Calu3 (cell line): ENCODE results near the gene CLEC16A. TPM values are rescaled to one million over a fixed set of nuclear protein-coding genes. Genes with fewer than 3 reads are reported as not detected.

Source experiments
- BruUV-seq: library from RNA; stranded (reverse); fragments of 400-500 nt; replicated peaks from 2 replicates; lab custom pipeline; 2021; lab: Mats Ljungman, UMichigan
- CTCF ChIA-PET: fragments of 300-600 bp; sonication (Branson Sonifier 250); formaldehyde crosslinking; loops from one replicate; lab custom pipeline; 2022; ENCODE audit warnings: antibody characterized with exemption; lab: Charles Lee
- DNase-seq: peaks from one replicate; pipeline ENCODE4 v3.0.0; 2022
- H3K27ac Mint-ChIP-seq: one replicate; pipeline ENCODE4 v1.8.0; 2022; ENCODE audit warnings: mixed read lengths; ENCODE audit not compliant: unreplicated experiment
- H3K27me3 Mint-ChIP-seq: one replicate; pipeline ENCODE4 v1.8.0; 2022; ENCODE audit warnings: mixed read lengths; ENCODE audit not compliant: unreplicated experiment
- H3K36me3 Mint-ChIP-seq: one replicate; pipeline ENCODE4 v1.8.0; 2022; ENCODE audit warnings: mild to moderate bottlenecking, moderate library complexity, mixed read lengths; ENCODE audit not compliant: insufficient read depth, unreplicated experiment
- H3K4me1 Mint-ChIP-seq: one replicate; pipeline ENCODE4 v1.8.0; 2022; ENCODE audit warnings: mild to moderate bottlenecking, low read depth, mixed read lengths; ENCODE audit not compliant: unreplicated experiment
- H3K4me3 Mint-ChIP-seq: one replicate; pipeline ENCODE4 v1.8.0; 2022; ENCODE audit warnings: mild to moderate bottlenecking, low read depth, moderate library complexity, mixed read lengths; ENCODE audit not compliant: unreplicated experiment
- H3K9me3 Mint-ChIP-seq: one replicate; pipeline ENCODE4 v1.8.0; 2022; ENCODE audit warnings: low read depth, mixed read lengths; ENCODE audit not compliant: unreplicated experiment
- intact Hi-C: fragments of 100-400 bp; cut with micrococcal nuclease; formaldehyde crosslinking; loops from one replicate; pipeline ENCODE4 v1.10.0; 2022; ENCODE audit not compliant: unreplicated experiment
- total RNA-seq: library from RNA; stranded (reverse); gene quantifications from 2 replicates; pipeline ENCODE4 v1.2.3, GENCODE V29; 2022
- TF ChIP-seq, protein P1 (sequence below): fragments of 200-600 bp; IDR thresholded peaks from one replicate; pipeline ENCODE4 v1.8.0; 2022; ENCODE audit warnings: antibody characterized with exemption; ENCODE audit not compliant: unreplicated experiment

The CLEC16A gene
- total RNA-seq, 1 experiment from 2014 or later, result 33.0 TPM

DNA sequence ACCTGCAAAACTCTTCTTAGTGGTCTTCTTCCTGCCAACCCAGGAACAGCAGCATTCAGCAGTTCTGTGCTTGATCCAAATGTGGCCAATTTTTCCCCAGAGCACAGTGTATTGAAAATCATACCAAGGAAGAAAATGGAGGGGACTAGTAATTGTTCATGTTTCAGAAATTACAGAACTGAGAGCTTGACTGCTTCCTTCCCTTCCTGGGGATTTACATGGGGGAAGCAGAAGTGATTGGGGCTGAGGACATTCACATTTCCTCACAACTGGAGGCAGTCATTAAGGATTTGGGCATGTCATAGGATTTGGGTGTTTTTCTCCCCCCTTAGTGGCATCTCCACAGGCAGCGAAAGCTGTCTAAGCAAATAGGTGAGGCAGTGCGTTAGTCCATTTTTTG is 47.6 kb upstream of the CLEC16A start:
- H3K9me3 Mint-ChIP-seq, result no peaks in the 10 kb centered on the region
- CTCF ChIA-PET, result no interaction called here
- H3K4me1 Mint-ChIP-seq, result peaks cover 10% of the 10 kb centered on the region
- no TSS peak for BruUV-seq
- no peak overlapping the region for H3K27ac Mint-ChIP-seq
- H3K36me3 Mint-ChIP-seq, result no peaks in the 10 kb centered on the region
- no peak overlapping the region for H3K4me3 Mint-ChIP-seq
- intact Hi-C loops, result no loop called here
- no peaks in the 10 kb centered on the region for H3K27me3 Mint-ChIP-seq
- TF ChIP-seq, protein P1, sequence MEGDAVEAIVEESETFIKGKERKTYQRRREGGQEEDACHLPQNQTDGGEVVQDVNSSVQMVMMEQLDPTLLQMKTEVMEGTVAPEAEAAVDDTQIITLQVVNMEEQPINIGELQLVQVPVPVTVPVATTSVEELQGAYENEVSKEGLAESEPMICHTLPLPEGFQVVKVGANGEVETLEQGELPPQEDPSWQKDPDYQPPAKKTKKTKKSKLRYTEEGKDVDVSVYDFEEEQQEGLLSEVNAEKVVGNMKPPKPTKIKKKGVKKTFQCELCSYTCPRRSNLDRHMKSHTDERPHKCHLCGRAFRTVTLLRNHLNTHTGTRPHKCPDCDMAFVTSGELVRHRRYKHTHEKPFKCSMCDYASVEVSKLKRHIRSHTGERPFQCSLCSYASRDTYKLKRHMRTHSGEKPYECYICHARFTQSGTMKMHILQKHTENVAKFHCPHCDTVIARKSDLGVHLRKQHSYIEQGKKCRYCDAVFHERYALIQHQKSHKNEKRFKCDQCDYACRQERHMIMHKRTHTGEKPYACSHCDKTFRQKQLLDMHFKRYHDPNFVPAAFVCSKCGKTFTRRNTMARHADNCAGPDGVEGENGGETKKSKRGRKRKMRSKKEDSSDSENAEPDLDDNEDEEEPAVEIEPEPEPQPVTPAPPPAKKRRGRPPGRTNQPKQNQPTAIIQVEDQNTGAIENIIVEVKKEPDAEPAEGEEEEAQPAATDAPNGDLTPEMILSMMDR, result no peak
- DNase-seq, result no peak

DNA sequence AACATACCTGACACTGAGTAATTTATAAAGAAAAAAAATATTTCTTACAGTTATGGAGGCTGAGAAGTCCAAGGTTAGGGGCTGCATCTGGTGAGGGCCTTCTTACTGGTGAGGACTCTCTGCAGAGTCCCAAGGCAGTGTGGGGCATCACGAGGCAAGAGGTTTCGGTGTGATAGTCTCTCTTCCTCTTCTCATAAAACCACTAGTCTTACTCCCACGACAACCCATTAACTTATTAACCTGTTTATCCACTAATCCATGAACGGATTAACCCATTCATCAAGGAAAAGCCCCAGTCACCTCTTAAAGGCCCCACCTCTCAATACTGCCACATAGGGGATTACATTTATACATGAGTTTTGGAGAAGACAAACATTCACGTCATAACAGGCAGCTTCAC is 47.2 kb upstream of the CLEC16A start:
- H3K9me3 Mint-ChIP-seq, result no peaks in the 10 kb centered on the region
- DNase-seq, result no peak
- CTCF ChIA-PET, result no interaction called here

DNA sequence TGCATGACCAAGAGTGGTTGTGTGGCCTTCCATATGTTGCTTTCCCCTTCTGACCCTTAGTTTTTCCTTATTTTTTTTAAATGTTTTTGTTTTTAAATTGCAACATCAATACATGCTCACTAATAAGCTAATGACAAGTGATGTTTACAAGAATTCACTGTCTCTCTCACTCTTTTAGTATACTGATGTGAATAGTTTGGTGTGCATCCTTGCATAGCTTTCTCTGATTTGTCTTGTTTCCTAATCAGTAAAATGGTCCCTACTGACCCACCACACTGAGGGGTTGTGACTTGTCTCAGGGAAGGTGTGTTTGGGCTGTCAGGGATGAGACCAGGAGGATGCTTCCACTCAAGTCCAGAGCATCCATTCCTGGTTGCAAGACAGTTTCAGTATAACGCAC is 41.4 kb upstream of the CLEC16A start:
- Mint-ChIP-seq H3K4me3 (no peak overlapping the region), H3K36me3 (peaks cover 12% of the 10 kb centered on the region), H3K27ac (no peak overlapping the region), H3K27me3 (no peaks in the 10 kb centered on the region), H3K4me1 (no peaks in the 10 kb centered on the region), H3K9me3 (peaks cover 4% of the 10 kb centered on the region)
- DNase-seq, result no peak
- CTCF ChIA-PET, result interaction anchor here (1.1 kb wide), 1 partner anchor 32 kb away, joined by 3 read pairs; no protein-coding TSS in a partner anchor
- TF ChIP-seq, protein P1, result no peak
- intact Hi-C loops, result no loop called here
- BruUV-seq, result no TSS peak

More for the DNA sequence above, 47.2 kb upstream of the CLEC16A start:
- no TSS peak for BruUV-seq
- no peak overlapping the region for H3K4me3 Mint-ChIP-seq
- H3K27ac Mint-ChIP-seq, result no peak overlapping the region
- no peaks in the 10 kb centered on the region for H3K36me3 Mint-ChIP-seq
- no peaks in the 10 kb centered on the region for H3K27me3 Mint-ChIP-seq
- intact Hi-C loops, result no loop called here
- peaks cover 10% of the 10 kb centered on the region for H3K4me1 Mint-ChIP-seq
- TF ChIP-seq, protein P1, result no peak

DNA sequence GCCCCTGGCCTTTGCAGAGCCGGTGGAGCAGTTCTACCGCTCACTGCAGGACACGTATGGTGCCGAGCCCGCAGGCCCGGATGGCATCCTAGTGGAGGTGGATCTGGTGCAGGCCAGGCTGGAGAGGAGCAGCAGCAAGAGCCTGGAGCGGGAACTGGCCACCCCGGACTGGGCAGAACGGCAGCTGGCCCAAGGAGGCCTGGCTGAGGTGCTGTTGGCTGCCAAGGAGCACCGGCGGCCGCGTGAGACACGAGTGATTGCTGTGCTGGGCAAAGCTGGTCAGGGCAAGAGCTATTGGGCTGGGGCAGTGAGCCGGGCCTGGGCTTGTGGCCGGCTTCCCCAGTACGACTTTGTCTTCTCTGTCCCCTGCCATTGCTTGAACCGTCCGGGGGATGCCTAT is 37.9 kb upstream of the CLEC16A start:
- H3K36me3 Mint-ChIP-seq, result peaks cover 12% of the 10 kb centered on the region
- no TSS peak for BruUV-seq
- DNase-seq, result no peak
- no peaks in the 10 kb centered on the region for H3K4me1 Mint-ChIP-seq
- intact Hi-C loops, result no loop called here
- TF ChIP-seq, protein P1, result no peak
- no peak overlapping the region for H3K27ac Mint-ChIP-seq
- no peak overlapping the region for H3K4me3 Mint-ChIP-seq
- no peaks in the 10 kb centered on the region for H3K27me3 Mint-ChIP-seq
- CTCF ChIA-PET, result no interaction called here
- peaks cover 4% of the 10 kb centered on the region for H3K9me3 Mint-ChIP-seq
